NAMALWA (cell line): ENCODE results near the gene STRIP1.

ENCODE experiments used
- DNase-seq: peaks from one replicate; pipeline ENCODE4 v3.0.0-alpha.2; 2015; ENCODE audit warnings: low spot score

STRIP1 gene

GRCh38 chr1:110053552-110054428 lies 19.4 kb downstream of the STRIP1 start:
- DNase-seq = peak; percentile 75

GRCh38 chr1:110055493-110056284 lies 21.3 kb downstream of the STRIP1 start:
- no peak for DNase-seq

GRCh38 chr1:110056285-110056683 lies 21.9 kb downstream of the STRIP1 start:
- DNase-seq = no peak

DNA sequence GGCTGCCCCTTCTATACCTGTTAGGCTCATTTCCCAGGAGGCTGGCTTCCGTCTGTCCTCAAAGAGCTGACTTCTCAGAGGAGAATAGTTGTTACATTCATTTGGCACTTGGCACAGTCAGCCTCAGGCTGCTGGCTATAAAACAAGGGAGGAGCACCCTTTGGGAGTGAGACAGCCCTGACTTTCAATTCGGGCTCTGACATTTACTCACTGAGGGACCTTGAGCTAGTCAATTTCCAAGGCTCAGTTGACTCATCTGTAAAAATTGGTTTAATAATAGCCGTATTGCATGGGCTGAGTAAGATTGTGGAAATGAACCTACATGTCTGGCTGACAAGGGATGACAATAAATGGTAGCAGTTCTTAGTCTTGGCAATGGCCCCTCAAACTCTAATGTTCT lies 22.4 kb downstream of the STRIP1 start:
- no peak for DNase-seq

- DNase-seq = no peak
These were observed 23.6 kb downstream of the STRIP1 start for GRCh38 chr1:110057963-110058518.

DNA sequence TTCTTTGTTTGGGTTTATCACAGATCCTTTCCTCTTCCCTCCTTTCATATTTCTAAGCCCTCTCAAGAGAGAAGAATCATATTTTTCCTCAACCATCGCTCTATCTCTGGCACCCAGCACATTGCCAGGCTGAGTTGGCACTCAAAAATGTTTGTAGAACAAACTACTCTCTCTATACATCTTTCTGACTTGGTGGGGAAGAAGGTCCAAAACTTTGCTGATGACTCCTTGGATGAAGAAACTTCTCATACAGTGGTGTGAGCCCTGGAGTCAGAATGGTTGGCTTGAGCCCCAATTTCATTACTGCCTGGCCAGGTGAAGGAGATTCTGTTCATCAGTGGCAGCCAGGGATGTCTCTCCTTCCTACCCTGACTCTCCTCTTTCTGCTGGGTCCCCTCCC lies 24.2 kb downstream of the STRIP1 start:
- DNase-seq = no peak

DNA sequence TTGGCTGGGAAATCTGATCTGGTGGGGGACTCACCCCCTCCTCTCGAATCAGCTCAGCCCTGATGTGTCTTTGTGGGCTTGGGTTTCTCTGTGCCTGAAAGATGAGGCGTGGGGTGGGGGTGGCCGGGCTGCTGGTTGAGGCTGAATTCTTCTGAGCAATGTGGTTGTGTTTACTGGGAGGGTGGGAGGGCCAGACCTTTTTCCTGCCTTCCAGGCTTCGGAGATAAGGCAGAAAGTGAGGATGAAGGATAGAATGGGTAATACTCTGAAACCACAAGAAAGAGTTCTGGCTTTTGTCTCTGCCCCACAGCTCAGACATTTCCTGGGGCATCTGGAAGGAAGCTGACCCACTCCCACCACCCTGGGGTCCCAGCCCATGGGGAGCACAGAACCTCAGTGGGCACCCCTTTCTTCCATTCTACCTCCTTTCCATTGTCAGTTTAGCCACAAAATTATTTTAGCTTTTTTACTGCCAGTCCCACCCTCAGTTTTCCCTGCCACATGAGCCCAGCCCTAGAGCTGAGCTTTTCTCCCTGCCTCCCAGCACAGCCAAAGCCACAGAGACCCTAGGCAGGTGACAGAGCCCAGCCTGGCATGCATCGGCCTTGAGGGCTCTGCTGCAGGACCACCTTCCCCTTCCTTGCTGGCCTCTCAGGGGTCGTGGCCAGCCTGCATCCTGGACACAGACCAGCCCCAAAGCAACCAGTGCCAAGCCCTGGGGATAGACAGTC lies 24.9 kb downstream of the STRIP1 start:
- DNase-seq = no peak

DNA sequence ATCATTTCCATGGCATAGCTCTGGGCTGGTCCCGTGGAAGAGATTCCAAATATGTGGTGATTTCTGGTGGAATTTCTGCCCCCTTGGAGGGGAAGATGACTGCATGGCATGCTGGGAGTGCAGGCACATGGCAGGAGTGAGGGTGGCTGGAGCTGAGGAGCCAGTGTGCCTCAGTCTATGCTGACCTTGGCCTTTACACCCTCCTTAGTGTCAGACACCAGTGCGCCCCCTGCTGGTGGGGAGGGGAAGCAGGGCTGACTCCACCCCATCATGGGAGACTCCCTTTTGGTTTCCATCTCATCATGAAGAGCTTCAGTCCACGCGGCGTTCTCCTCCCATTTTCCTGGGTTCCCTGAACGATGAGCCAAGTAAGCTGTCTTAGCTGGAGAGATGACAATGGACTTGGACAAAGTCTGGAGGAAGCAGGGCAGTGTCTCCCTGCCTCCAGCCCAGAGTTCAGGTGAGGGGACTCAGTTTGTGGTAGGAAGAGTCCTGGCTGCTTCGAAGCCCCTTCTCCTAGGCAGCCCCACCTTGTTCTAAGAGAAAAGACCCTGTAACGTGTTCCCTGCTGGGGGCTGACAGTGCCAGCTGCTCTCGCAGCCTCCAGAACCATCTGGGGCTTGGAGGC lies 25.7 kb downstream of the STRIP1 start:
- DNase-seq = peak; percentile 75

DNA sequence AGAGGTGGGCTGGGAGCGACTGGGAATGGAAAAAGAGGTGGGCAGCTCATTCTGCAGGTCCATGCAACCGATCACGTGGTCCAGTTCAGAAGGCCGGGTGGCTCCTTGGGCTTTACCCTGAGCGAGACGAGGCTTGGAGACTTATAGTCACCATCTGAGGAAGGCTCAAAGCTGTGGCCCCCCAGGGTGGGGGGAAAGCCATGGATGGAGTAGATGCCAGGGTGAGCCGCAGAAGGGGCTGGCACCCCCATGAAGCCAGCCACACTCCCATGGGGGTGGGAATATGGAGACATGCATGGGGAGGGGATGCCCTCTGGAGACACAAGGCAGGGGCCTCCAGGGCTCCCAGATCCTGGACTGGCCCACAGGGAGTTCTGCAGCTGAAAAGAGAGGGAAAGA lies 26.2 kb downstream of the STRIP1 start:
- no peak for DNase-seq

DNA sequence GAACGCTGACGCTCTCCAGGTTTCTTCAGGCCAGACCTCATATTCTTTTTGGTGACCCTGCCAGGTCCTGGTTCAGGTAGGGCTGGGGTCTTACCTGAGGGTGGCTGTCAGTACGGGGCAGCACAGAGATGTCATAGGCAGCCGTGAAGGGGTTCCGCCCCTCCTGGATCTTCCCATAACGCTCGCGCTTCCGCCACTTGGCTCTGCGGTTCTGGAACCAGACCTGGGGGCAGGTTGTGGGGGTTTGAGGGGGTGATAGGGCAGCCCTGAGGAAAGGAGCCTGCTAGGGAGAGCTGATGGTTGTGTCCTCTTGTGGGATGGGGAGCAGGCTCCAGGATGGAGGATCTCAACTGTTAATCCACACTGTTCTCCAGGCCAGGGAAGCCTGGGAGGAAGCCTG lies 26.9 kb downstream of the STRIP1 start:
- no peak for DNase-seq

DNA sequence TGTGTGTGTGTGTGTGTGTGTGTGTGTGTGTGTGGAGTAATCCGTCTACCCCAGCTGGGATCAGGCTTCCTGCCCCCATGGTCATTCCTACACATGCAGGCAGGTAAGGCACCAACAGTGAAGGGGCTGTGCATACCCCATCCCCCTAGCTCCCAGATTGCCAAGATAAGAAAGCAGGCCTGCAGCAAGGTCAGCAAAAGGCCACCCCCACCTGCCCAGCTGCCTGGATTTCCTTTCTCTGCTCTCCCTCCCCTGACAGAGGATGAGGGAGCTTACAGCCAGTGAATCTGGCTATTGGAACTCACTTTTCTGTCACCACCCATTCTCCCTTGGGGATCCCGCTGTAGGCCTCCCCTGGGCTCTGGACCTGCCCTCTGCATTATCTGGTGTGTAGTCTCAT lies 28.2 kb downstream of the STRIP1 start:
- no peak for DNase-seq

DNA sequence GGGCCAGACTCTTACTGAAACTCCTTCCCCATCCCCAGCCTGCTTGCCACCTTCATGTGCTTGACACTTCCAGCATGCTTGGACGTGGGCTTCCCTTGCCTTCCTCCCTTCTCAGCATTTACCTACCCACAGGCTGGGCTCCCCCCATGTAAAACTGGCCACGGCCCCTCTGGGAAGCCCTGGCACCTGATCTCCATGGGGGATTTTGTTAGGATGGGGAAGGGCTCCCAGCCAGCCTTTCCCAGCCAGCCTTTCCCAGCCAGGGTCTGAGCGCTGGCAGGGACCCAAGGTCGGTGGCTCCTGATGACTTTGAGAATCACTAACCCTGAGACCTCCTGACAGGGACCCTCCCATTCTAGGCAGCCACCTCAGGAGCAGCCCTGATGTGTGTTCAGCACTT lies 29.4 kb downstream of the STRIP1 start:
- no peak for DNase-seq

DNA sequence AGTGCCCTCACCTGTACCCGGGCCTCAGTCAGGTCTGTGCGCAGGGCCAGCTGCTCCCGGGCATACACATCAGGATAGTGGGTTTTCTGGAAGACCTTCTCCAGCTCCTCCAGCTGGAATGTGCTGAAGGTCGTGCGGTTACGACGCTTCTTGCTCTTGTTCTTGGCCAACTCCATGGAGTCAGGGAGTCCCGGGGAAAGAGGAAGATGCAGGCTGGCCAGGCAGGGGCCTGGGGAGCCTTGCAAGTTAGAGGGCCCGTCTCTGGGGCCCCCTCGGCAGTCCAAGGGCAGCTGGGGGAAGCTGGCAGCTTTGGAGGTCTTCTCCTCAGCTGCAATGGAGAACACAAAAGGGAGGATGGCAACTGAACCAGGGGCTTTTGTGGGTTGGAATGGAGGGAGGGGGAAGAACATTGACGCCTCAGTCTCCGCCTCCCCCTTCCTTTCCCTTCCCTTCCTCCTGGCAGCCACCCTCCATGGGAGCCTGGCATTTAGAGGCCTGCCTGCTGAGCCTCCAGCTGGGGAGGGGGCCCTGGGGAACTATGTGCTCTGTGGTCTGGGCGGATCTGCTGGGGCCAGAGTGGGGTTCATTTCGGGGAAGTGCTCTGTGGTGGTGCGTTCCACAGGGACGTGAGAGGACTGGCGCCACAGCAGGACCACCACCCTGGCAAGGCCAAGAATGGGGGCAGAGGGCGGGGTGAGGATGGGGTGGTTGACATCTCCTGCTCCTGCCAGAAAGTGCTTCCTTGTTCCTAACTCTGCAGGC lies 30.3 kb downstream of the STRIP1 start:
- no peak for DNase-seq

DNA sequence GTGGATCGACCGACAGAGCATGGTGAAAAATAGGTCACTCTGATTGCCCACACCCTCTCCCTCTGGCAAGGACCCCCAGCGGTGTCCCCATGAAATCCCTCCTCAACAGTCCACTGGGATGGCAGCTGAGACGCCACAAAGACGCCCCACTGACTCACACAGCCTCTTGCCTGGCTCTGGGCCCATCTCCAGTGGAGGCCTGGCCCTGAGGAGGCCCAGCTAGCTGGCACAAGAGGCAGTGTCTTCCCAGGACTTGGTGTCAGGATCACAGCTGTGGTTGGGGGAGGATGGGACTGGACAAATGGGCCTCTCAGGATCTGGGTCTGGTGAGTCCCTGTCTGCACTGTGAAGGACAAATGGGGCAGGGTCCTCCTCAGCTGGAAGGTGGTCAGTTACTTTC lies 31.4 kb downstream of the STRIP1 start:
- DNase-seq = no peak

DNA sequence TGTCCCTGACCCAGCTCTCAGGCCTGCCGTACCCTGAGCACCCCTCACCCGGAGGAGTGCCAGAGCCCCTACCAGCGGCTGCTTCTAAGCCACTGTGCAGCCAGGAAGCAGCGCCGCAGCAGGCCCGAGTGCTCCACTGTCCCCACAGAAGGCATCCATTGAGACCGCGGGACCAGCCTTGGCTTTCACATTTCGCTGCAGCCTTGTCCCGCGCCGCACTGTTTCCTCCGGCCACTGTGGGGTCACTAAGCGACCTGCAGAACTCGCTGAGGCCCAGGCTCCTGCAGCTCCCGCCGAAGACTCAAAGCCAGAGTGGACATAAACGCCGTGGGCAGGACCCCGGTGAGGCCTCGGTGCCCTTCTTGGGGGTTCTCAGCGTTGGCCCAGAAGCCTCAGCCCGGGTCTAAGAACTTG lies 33.1 kb downstream of the STRIP1 start:
- no peak for DNase-seq

GRCh38 chr1:110067893-110068645 lies 33.6 kb downstream of the STRIP1 start:
- no peak for DNase-seq

DNA sequence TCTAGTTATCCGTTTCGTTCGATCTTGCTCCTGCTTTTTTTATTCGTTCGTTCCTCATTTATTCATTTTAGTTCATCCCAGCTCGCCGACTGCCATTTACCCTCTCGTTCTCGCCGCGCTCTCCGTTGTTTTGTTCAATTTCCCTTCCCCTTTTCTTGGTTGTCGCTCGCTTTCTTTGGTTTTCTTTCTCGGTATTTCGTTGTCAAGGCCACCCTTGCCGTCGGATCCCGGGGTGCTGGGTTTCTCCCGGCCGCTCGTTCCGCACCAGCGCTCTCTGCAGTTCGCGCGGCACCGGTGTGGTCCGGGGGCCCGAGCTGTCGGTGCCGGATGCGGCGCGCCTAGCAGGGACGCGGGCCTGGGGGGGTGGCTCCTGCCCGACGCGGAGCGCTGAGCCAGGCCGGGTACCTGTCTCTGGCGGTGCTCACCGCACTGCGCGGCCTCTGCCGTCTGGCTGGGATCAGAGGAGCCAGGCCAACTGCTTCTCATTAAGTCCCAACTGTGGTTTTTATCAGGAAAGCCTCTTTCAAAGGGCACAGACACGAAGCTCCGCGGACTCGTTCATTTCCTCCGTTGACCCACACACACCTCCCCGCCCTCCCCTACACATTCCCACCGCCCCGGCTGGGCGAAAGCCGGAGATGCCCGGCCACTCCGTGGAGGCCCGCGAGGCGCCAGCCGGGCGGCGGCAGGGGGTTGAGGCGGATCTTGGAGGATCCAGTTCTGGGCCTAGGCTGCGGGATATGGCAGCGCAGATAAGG lies 34.4 kb downstream of the STRIP1 start:
- no peak for DNase-seq

DNA sequence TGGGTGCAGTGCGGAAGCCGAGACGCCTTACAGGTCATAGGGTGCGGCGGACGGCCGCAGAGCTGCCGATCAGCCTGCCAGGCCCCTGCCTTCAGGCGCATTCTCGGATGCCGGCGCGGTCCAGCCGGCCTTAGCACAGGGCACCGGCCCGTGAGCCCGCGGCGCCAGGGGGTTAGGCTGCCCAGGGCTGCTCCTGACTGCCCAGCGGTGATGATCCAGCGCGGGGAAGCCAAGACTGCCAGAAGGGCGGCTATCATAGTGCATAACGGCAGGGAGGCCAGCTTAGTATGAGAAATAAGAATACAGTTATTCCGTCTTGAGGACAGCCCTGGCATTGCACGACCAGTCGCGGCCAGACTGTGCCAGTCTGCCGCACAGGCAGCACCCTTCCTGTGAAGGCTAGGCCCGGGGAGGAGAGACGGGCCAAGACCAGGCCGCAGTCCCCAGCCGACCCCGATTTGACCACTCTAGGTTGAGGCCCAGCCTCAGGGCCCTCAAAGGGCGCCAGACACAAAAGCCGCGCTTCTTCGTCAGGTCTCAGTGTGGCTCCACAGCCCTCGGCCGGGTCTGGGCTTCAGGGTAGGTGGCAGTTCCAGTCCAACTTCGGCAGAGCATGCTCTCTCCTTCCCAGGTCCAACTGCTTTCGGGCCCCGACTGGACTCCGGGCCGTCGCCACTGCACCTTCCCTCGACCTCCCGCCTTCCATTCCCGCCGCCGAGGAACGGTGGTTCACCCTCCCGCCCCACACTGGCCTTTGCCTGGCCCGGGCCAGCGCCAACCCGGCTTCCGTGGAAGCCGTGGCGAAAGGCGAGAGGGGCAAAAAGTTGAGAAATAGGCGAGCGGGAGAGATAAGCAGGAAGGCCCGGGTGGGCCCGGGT lies 35.2 kb downstream of the STRIP1 start:
- no peak for DNase-seq

- no peak for DNase-seq
These were observed 35.9 kb downstream of the STRIP1 start for GRCh38 chr1:110070282-110070669.
